NAMALWA (cell line): ENCODE measurements around the gene CYSRT1.
"Not testable (repeated sequence)": the region's sequence is repeated elsewhere in the genome, so short reads cannot be mapped to it uniquely, and the experiment has no call there.

ENCODE experiments used
- DNase-seq: peaks from one replicate; pipeline ENCODE4 v3.0.0-alpha.2; 2015; ENCODE audit warnings: low spot score

CYSRT1 gene

GRCh38 chr9:137252555-137253506 is 27.9 kb downstream of the CYSRT1 start:
- no peak for DNase-seq

DNA sequence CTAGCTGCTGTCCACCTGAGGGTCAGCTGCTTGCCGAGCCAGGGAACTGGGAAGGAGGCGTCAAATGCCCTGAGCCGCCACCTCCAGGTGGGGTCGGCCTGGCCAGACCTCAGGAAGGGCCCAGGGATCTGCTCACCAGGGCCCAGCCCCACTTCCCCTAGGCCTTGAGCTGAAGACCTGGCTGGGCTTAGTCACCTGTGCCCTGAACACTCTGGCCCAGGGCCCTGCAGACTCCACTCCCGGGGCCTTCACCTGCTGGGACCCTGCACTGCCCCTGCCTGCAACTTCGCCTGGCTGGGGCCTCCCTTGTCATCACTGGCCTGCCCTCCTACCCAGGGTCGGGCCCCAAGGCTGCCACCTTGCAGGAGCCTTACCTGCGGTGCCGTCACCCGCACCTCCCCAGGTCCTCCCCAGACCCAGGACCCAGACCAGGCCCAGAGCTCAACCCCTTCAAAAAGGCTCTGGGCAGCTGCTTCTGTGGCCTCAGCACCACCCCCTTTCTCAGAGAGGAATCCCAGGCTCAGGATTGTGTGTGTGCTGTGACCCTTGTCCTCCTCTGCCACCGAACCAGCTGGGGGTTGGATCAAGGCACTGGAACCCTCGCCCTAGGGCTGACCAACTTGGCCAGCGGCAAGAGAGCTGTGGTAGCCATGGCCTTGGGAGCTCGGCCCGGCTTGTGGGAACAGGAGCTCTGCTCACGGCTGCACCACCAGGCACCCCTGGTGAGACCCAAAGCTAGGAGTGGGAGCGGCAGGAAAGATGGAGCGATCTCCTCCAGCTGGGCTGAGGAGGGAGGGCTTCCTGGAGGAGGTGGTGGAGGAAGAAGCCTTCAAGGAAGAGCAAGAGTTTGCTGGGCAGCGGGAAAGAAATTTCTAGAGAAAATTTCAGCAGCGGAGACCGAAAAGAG is 29.0 kb downstream of the CYSRT1 start:
- DNase-seq: no peak

DNA sequence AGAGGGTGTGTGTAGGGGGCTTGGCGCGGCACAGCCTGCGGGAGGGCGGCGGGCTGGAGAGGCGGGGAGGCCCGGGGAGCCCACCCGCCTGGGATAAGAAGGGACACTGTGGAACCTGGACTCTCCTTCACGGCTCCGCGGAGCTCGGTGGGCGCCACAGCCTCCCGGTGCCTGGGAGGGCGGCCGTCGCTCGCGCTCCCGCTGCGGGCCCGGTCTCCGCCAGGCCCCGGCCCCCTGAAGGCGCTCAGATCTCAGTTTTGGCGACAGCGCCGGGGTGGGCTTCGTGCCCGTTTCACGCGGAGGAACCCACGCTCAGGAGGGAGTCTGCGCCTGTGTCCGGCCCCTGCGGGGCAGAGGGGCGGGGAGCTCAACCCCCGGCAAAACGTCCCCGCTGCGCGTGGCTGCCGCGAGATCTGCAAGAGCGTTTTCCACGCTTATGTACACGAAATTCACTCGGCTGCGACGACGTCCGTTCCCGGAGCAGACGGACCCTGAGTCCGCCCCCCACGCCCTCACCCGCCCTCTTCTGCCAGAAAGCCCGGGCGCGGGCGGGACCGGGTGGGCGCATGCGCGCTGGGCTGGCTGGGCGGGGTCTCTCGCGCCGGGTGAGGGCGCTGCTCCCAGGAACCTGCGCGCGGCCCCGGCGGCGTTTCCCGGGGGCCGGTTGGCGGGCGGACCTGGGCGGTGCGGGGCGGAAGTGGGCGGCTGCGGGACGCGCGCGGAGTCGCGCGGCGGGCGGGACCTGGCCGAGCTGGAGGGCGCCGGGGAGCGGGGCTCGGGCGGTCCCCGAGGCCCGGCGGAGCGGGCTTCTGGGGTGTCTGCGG is 29.9 kb downstream of the CYSRT1 start, which contains the start of gene NELFB:
Gene NELFB (plus strand): TSS at position 704 of the 824 bp plus-strand sequence.
- peak; percentile 92 for DNase-seq

DNA sequence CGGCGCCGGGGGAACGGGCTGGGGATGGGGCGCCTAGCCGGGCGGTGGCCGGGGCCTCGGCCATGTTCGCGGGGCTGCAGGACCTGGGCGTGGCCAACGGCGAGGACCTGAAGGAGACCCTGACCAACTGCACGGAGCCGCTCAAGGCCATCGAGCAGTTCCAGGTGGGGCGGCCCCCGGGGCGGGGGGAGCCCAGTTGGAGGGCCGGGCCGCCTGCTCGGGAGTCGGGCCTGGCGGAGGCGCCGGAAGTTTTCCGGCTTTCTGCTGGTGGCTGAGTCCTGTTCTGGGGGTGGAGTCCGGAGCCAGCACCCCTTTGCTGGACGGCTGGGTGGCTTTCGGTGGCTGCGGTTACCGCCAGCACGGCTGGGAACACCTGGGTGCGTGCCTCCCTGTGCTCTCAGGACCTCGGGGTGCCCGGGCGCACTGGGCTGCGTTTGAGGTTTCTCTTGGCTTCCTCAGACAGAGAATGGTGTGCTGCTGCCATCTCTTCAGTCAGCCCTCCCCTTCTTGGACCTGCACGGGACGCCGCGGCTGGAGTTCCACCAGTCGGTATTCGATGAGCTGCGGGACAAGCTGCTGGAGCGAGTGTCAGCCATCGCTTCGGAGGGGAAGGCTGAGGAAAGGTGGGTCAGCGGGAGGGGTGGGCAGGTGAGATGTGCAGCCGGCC is 30.6 kb downstream of the CYSRT1 start:
- DNase-seq: peak; percentile 61

DNA sequence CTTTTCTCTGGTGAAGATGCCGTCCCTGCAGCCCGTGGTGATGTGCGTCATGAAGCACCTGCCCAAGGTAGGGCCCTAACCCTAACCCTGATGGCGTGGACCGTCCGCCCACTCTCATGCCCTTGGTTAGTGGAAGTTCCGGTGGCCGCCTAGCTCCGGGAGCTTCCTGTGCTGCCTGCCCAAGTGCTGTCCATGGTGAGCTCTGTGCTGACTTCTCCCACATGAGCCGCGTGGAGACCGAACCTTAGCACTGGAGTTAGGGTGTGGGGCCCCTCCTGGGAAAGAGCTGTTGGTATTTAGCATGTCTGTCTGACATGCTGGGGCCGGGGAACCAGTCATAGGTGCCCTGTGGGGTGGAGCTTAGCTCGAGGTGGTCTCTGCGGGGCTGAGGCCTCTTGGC is 31.4 kb downstream of the CYSRT1 start:
- DNase-seq: no peak

GRCh38 chr9:137256856-137257255 is 31.9 kb downstream of the CYSRT1 start:
- no peak for DNase-seq

DNA sequence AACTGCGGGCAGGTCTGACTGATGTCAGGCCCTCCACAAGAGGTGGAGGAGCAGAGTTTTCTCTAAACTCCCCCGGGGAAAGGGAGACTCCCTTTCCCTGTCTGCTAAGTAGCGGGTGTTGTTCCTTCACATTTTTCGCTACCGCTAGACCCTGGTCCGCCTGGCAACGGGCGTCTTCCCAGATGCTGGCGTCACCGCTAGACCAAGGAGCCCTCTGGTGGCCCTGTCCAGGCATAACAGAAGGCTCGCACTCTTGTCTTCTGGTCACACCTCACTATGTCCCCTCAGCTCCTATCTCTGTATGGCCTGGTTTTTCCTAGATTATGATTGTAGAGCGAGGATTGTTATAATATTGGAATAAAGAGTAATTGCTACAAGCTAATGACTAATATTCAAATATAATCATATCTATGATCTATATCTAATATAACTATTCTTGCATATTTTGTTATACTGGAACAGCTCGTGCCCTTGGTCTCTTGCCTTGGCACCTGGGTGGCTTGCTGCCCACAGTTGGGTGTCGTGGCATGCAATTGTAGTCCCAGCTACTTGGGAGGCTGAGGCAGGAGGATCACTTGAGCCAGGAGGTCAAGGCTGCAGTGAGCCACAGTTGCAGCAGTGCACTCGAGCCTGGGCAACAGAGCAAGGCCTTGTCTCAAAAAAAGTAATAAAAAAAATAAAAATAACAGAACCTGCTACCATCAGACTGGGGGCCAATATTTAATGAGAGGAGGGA is 37.4 kb downstream of the CYSRT1 start:
- not testable (repeated sequence) for DNase-seq

DNA sequence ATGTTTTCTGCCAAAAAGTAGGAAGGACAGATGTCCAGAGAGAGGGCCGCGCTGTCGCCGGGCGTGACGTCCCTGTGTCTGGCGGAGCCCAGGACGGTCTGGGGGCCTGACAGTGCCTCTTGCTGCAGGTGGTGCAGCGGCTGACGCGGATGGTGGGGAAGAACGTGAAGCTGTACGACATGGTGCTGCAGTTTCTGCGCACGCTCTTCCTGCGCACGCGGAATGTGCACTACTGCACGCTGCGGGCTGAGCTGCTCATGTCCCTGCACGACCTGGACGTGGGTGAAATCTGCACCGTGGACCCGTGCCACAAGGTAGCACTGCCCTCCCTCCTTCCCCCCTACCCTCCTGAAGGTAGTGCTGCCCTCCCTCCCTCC is 37.9 kb downstream of the CYSRT1 start:
- DNase-seq: no peak

DNA sequence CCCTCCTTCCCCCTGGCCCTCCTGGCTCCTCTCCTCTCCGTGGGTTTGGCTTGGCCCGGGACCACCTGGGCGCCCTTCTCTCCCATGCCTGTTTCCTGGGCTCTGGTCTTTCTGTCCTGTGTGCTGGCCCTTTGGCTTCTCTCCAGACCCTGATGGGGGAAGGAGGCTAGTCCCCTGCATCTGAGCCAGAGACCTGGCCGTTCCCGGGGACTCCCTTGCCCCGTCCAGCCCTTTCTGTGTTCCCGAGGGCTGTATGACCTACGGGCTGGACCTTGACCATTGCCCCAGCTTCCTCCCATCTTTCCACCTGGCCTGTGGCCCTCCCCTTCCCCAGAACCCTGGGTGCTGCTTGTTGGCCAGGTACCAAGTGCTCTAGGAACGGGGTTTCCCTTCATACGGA is 38.5 kb downstream of the CYSRT1 start:
- no peak for DNase-seq

DNA sequence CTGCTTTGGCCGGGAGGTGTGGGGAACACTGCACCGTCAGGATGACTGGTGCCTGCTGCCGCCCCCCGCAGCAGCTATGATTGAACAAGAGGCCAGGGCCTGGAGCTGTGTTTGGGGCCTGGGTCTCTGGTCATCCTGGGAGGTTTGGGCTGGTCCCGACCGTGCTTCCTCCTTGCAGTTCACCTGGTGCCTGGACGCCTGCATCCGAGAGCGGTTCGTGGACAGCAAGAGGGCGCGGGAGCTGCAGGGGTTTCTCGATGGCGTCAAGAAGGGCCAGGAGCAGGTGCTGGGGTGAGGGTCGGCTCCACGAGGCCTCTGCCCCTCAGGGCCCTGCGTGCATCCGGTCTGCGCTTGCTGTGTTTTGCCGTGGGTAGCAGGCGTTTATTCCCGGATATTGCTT is 39.1 kb downstream of the CYSRT1 start:
- no peak for DNase-seq

GRCh38 chr9:137265496-137266161 is 40.7 kb downstream of the CYSRT1 start:
- DNase-seq: no peak

GRCh38 chr9:137266162-137266527 is 41.2 kb downstream of the CYSRT1 start:
- DNase-seq: no peak

DNA sequence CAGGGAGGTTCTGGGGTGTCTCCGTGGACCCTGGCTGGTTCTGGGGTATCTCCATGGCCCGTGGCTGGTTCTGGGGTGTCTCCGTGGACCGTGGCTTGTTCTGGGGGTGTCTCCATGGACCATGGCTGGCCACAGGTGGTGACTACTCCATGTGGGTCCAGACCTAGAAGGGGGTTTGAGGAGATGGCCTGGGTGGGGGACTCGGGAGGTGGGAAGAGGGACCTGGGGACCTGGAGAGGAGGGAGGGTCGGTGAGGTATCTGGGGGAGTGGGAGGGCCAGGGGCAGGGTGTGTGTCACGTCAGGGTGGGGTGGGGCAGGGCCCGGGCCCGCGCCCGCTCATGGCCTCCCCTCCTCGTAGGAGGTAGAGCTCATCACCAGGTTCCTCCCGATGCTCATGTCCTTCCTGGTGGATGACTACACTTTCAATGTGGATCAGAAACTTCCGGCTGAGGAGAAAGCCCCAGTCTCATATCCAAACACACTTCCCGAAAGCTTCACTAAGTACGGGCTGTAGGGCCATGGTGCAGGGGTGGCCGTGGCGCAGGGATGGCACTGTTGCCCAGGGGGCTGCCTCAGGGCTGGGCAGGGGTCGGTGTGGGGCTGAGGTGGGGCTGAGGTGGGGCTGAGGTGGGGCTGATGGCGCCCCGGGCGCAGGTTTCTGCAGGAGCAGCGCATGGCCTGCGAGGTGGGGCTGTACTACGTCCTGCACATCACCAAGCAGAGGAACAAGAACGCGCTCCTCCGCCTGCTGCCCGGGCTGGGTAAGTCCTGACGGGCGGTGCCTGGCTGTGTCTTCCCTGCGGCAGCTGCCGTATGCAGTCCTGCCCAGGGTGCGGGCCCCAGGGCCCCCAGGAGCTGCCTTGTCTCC is 41.8 kb downstream of the CYSRT1 start:
- DNase-seq: no peak

GRCh38 chr9:137267933-137268355 is 43.0 kb downstream of the CYSRT1 start:
- peak; percentile 91 for DNase-seq

GRCh38 chr9:137268538-137269201 is 43.7 kb downstream of the CYSRT1 start:
- DNase-seq: no peak

DNA sequence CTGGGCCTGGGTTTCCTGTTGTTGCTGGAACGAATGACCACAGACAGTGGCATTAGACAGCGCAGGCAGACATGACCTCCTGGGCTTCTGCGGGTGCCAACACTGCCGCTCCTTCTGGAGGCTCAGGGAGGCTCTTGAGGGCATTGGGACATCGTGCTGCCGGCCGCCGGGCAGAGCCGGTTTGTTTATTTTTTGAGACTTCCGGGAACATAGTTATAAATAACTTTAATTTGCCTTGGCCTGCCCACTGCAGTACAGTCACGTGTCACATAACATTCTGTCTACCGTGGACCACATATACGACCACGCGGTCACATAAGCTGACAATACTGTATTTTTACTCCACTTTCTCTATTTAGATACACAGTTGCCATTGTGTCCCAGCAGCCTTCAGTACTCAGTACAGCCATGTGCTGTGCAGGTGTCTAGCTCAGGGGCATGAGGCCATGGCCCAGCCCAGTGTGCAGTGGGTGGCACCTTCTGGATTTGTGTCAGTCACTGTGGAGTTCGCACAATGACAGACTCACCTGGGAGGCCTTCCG is 44.3 kb downstream of the CYSRT1 start:
- DNase-seq: peak; percentile 84

GRCh38 chr9:137270929-137271695 is 46.1 kb downstream of the CYSRT1 start:
- no peak for DNase-seq
